ENCODE measurements around the gene CNGA4. TPM values are rescaled to one million over a fixed set of nuclear protein-coding genes. Genes with fewer than 3 reads are reported as not detected.

The CNGA4 gene, protein sequence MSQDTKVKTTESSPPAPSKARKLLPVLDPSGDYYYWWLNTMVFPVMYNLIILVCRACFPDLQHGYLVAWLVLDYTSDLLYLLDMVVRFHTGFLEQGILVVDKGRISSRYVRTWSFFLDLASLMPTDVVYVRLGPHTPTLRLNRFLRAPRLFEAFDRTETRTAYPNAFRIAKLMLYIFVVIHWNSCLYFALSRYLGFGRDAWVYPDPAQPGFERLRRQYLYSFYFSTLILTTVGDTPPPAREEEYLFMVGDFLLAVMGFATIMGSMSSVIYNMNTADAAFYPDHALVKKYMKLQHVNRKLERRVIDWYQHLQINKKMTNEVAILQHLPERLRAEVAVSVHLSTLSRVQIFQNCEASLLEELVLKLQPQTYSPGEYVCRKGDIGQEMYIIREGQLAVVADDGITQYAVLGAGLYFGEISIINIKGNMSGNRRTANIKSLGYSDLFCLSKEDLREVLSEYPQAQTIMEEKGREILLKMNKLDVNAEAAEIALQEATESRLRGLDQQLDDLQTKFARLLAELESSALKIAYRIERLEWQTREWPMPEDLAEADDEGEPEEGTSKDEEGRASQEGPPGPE
- total RNA-seq, result 0.09 and 0.16 TPM in 2 replicates

DNA sequence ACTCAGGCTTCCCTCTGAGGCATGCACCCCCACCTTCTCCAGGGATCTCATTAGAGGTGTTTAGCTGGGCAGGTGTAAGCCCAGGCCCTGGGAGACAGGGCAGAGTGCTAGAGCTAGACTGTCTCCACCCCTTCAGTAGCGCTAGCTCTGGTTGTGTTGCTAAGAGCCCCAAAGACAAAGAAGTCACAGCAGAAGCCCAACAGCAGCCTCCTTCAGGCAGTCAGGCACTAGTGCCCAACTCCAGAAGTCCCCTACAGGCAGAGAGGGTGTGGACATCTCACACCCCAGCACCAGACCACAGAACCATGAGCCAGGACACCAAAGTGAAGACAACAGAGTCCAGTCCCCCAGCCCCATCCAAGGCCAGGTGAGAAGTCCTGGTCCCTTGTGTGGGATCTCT lies at the start of gene CNGA4:
TSS of gene CNGA4 (plus strand) at position 188 of the 400 bp plus-strand sequence. CDS start at position 306, 118 bp downstream.

DNA sequence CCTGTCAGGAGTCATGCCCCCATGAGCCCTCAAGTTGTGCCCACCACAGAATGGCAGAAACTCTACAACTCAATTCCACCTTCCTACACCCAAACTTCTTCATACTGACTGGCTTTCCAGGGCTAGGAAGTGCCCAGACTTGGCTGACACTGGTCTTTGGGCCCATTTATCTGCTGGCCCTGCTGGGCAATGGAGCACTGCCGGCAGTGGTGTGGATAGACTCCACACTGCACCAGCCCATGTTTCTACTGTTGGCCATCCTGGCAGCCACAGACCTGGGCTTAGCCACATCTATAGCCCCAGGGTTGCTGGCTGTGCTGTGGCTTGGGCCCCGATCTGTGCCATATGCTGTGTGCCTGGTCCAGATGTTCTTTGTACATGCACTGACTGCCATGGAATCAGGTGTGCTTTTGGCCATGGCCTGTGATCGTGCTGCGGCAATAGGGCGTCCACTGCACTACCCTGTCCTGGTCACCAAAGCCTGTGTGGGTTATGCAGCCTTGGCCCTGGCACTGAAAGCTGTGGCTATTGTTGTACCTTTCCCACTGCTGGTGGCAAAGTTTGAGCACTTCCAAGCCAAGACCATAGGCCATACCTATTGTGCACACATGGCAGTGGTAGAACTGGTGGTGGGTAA lies 39.6 kb upstream of the CNGA4 start, which contains the start of gene OR52W1:
TSS of gene OR52W1 (plus strand) at position 51 of the 637 bp plus-strand sequence. CDS start at position 51, 0 bp downstream.

DNA sequence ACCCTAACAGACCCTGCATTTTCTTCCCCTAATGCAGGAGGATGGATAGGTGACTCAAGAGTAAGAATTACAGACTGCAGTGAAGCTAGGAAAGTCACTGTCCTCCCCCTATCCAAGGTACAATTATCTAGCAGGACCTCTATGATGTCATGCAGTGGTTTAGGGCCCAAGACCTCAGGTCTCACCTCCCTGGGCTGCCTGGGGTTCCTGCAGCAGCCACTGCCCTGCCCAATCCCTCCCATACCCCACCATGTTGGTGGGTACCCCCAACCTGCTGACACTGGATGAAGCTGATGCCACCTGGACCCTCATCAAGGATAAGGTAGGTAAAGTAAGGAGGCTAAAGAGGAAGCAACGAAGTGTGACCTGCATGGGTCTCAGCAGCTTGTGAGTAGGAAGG lies 33.5 kb upstream of the CNGA4 start, which contains the start of gene C11orf42:
TSS of gene C11orf42 (plus strand) at position 192 of the 400 bp plus-strand sequence. CDS start at position 251, 59 bp downstream.

DNA sequence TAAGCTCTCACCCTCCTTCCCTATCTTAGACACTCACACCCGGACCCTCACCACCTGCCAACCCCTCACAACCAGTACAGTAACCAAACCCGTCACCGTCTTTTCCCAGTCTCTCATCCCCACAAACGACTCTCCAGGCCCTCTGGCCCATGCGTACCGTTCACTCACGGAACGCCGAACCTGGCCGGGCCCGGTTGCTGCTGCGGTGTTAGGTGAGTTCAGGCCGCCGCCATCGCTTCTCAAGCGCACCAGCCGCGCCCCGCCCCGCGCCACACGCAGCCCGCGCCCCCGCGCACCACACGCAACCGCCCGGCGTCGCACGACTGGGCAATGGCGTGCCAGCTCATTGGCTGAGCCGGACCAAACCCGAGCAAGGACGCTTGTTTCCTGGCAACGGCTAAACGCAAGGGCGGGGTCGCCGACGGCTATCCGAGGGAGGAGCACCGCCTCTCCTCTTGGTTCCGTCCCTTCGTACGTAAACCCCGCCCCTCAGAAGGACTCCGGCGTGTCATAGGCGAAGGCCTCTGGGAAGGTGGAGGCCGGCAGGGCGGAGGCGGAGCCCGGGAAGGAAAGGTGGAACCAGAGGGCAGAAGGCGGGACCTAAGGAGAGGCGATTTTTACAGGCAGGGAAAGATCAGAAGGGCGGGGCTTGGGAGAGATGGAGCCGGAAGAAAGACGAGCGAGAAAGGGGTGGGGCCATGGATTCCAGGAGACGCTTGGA lies 4.3 kb upstream of the CNGA4 start, which contains the start of gene FHIP1B:
TSS of gene FHIP1B (minus strand) at position 250 of the 721 bp plus-strand sequence. CDS start 10,120 bp downstream, outside the sequence.

Other genes with a start within 250 kb of the CNGA4 start
- gene OR56A4, start 232.1 kb upstream of the CNGA4 start, total RNA-seq, result not detected in 2 replicates
- gene OR56A1, start 208.3 kb upstream of the CNGA4 start, total RNA-seq, result under 0.01 TPM in 1 of 2 replicates, not detected in the other
- gene OR56B4, start 131.4 kb upstream of the CNGA4 start, total RNA-seq, result not detected in 2 replicates
- gene OR52B2, start 68.8 kb upstream of the CNGA4 start, total RNA-seq, result not detected in 2 replicates
- gene OR52W1, start 39.9 kb upstream of the CNGA4 start, total RNA-seq, result not detected in 2 replicates
- not detected in 2 replicates for gene C11orf42, start 33.5 kb upstream of the CNGA4 start, total RNA-seq
- gene FHIP1B, start 4.5 kb upstream of the CNGA4 start, total RNA-seq, result 6.0 and 6.3 TPM in 2 replicates
- 0.09 TPM in 1 of 2 replicates, not detected in the other for gene CCKBR, start 20.7 kb downstream of the CNGA4 start, total RNA-seq
- gene CAVIN3, start 81.4 kb downstream of the CNGA4 start, total RNA-seq, result 133 and 181 TPM in 2 replicates
- 40.0 and 41.3 TPM in 2 replicates for gene SMPD1, start 151.4 kb downstream of the CNGA4 start, total RNA-seq
- gene APBB1, start 180.0 kb downstream of the CNGA4 start, total RNA-seq, result 53.4 and 69.9 TPM in 2 replicates
- 0.63 and 0.77 TPM in 2 replicates for gene HPX, start 201.9 kb downstream of the CNGA4 start, total RNA-seq
- 27.4 and 42.2 TPM in 2 replicates for gene TRIM3, start 234.9 kb downstream of the CNGA4 start, total RNA-seq
- gene ARFIP2, start 242.2 kb downstream of the CNGA4 start, total RNA-seq, result 40.8 and 48.5 TPM in 2 replicates
- 30.8 and 31.7 TPM in 2 replicates for gene TIMM10B, start 242.4 kb downstream of the CNGA4 start, total RNA-seq

Data from bronchial smooth muscle cell (primary cell).